Measurements from ENCODE around the gene SNX32. TPM values are rescaled to one million over a fixed set of nuclear protein-coding genes. Genes with fewer than 3 reads are reported as not detected.

Gene SNX32
- total RNA-seq = 1.9 TPM

DNA sequence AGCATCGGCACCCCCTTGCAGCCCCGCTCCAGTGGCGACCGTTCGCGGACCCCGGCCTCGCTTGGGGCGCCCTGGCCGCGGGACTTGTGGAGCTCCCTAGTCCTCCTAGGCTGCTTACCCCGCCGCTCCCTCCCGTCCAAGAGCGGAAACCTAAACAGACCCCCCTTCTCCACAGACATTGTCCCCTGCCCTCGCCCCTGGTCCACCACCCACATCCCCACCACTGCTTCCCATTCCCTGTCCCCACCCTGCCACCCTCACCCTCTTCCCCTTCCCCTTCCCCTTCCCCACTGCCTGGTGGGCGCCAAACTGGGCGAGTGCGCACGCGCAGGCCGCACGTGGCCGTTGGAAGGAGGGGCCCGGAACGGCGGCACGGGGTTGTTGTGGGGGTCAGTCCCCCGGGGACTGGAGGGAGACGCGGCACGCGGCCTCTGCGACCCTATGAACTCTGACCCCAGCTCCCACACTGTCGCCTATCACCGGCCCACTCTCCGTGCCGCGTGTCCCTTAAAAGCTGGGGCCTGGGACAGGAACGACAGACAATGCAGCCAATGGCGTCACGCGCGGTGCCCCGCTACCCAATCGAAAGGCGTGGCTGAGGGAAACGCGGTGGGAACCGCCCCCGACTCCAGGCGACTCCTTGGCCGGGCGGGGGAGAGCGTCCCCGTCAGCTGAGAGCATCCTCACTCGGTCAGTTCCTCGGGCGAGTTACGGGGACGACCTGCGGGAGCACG lies at the start of gene SNX32:
Gene SNX32 (plus strand): TSS at position 667 of the 734 bp plus-strand sequence. CDS start 103 bp downstream, outside the sequence.

GRCh38 chr11:65786786-65787636 lies 46.8 kb upstream of the SNX32 start, which contains the start of gene OVOL1:
TSS of gene OVOL1 (plus strand) at chr11:65787063. CDS start at chr11:65787374, 311 bp downstream.

DNA sequence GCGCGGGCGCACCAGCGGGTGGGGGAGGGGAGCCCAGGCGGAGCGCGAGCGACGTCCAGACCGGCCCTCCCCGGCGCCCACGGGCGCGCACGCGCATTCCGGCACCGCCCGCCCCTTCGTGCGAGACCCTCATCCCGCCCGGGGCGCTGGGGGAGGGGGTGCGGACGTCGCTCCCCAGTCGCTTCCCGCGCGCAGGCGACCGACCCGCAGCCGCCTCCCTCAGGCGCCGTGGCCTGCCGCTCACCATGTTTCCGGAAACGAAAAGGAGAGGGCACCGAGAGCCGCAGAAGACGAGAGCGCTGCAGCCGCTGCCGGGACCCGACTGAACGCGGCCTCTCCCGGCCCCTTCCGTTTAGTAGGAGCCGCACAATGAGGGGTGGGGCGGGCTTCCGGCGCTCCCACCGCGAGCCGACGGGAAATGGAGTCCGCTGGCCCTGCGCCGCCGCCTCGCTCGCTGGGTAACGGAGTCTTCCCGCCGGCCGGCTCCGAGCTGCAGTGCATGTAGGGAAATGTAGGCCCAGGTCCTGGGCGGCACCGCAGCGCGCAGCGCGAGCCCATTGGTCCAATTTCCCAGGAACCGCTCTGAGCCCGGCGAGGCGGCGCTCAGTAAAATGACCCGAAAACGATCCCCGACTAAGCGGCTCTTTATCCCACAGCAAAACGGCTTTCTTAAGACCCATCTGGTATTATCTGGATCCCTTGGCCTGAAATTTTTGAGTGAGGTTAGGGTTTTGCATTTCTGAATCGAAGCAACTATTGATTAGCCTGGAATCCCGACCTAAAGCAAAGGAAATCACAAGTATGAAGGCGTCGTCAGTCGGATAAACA lies 24.3 kb downstream of the SNX32 start, which contains the start of gene CFL1:
Gene CFL1 (minus strand): TSS at position 328 of the 828 bp plus-strand sequence. CDS start 81 bp downstream, at position 247.

DNA sequence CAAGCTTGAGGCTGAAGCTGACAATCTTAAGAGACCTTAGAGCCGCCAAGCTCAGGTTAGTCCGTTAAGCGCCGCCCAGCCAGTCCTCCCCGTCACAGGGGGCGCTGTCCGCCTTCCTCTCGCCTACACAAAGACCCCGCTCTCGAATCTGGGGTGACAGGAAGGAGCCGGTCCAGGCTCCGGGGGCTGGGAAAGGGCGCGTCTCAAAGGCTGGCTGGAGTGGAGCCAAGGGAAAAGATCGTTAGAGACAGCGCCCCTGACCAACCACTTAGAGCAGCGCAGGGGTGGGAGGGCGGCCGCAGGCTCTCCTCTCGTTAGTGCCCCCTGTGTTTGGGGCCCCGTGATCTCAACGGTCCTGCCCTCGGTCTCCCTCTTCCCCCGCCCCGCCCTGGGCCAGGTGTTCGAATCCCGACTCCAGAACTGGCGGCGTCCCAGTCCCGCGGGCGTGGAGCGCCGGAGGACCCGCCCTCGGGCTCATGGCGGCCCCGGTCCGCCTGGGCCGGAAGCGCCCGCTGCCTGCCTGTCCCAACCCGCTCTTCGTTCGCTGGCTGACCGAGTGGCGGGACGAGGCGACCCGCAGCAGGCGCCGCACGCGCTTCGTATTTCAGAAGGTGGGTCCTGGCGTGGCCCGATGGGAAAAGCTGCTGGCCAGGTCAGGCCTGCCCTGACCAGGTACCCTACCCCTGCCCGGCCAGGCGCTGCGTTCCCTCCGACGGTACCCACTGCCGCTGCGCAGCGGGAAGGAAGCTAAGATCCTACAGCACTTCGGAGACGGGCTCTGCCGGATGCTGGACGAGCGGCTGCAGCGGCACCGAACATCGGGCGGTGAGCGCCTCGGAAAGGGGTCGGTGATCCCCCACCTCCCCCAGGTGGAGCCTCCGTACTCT lies 26.8 kb downstream of the SNX32 start, which contains the start of gene MUS81:
Gene MUS81 (plus strand): TSS at position 156 of the 887 bp plus-strand sequence. CDS start 321 bp downstream, at position 477.

GRCh38 chr11:65872586-65873317 lies 39.0 kb downstream of the SNX32 start, which contains the start of gene EFEMP2:
TSS of gene EFEMP2 (minus strand) at chr11:65872800. CDS start at chr11:65872354, 446 bp downstream.

DNA sequence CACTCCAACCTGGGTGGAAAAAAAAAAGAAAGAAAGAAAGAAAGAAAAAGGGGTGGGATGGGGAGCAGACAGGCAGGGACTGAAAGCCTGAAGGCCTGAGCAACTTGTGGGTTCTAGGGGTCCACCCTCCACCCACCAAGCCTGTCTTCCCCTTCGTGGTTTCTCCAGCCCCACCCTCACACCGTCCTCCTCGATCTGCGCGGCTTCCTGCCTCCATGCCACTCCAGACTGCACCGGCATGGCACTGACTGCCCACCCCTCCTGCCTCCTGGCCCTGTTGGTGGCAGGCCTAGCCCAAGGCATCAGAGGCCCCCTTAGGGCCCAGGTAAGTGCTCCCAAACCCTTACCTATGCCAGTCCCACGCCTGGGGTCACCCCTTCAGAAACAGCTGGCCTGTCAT lies 45.9 kb downstream of the SNX32 start, which contains the start of gene CTSW:
Gene CTSW (plus strand): TSS at position 221 of the 400 bp plus-strand sequence. CDS start 18 bp downstream, at position 239.

GRCh38 chr11:65888163-65888814 lies 54.5 kb downstream of the SNX32 start, which contains the start of gene FIBP:
TSS of gene FIBP (minus strand) at chr11:65888471. CDS start at chr11:65888418, 53 bp downstream.

DNA sequence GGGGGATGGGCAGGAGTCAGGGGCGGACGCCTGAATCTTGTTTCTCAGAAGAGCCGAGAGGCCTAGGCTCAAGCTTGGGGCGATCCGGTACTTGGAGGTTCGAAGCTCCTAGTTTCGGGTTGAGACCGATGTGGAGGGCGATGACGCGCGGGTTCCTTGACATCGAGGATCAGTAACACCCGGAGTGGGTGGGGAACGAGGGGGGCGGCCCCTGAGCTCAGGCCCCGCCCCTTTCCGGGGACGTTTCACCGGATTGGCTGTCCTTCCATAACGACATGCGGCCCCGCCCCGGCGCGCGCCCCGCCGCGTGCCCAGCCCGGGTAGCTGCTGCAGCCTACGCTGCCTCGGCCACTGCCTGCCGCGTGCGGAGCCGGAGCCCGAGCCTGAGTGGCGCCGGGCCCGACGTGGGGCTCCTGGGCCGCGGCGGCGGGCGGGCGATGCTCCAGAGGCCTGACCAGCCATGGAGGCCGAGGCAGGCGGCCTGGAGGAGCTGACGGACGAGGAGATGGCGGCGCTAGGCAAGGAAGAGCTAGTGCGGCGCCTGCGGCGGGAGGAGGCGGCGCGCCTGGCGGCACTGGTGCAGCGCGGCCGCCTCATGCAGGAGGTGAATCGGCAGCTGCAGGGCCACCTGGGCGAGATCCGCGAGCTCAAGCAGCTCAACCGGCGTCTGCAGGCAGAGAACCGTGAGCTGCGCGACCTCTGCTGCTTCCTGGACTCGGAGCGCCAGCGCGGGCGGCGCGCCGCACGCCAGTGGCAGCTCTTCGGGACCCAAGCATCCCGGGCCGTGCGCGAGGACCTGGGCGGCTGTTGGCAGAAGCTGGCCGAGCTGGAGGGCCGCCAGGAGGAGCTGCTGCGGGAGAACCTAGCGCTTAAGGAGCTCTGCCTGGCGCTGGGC lies 56.8 kb downstream of the SNX32 start, which contains the start of gene CCDC85B:
Gene CCDC85B (plus strand): TSS at position 350 of the 895 bp plus-strand sequence. CDS start 111 bp downstream, at position 461.

DNA sequence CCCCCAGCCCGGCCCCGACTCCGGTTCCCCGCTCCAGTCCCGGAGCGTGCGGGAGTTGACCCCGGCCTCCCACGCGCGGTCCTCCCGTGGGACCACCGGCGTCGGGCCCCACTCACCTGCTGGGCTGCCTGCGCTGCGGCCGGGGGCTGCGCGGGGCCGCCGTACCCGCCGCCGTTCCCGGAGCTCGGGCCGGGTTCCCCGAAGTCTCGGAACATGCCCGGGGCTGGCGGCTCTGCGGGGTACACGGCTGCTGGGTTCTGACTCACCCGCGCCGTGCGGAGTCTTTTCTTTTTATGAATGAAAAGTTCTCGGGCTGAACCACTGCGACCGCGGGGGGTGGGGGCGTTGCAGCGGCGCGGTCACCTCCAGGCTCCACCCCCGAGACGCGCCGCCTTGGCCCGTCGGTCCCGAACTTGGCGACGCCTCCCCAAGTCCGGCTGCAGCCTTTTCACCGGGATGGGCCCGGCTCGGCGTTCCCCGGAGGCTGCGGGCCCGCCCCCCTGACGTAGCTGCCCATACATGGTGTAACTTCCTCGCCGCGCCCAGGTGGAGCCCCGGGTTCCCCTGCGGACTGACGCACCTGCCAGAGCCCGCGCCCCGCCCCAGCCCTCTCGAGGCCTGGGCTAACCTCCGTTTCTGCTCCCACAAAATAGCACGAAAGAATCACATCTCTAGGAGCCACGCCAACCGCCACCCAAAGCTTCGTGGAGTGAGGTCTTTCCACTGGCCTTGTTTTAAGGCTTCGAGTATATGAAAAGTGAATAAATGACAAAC lies 66.5 kb downstream of the SNX32 start, which contains the start of gene FOSL1:
Gene FOSL1 (minus strand): TSS at position 264 of the 774 bp plus-strand sequence. CDS start 49 bp downstream, at position 215.

Other genes starting within 250 kb of the SNX32 start
- gene KCNK7, start 238.2 kb upstream of the SNX32 start, total RNA-seq = 0.35 TPM
- gene MAP3K11, start 219.7 kb upstream of the SNX32 start, total RNA-seq = 45.9 TPM
- gene PCNX3, start 218.2 kb upstream of the SNX32 start, total RNA-seq = 25.6 TPM
- gene SIPA1, start 195.9 kb upstream of the SNX32 start, total RNA-seq = 35.8 TPM
- gene RELA, start 171.0 kb upstream of the SNX32 start, total RNA-seq = 35.4 TPM
- gene KAT5, start 121.7 kb upstream of the SNX32 start, total RNA-seq = 52.8 TPM
- 35.3 TPM for gene RNASEH2C, start 113.2 kb upstream of the SNX32 start, total RNA-seq
- 11.6 TPM for gene AP5B1, start 53.0 kb upstream of the SNX32 start, total RNA-seq
- gene OVOL1, start 46.9 kb upstream of the SNX32 start, total RNA-seq = 15.0 TPM
- gene CFL1, start 24.2 kb downstream of the SNX32 start, total RNA-seq = 360 TPM
- 53.4 TPM for gene MUS81, start 26.5 kb downstream of the SNX32 start, total RNA-seq
- 104 TPM for gene EFEMP2, start 38.8 kb downstream of the SNX32 start, total RNA-seq
- gene CTSW, start 45.9 kb downstream of the SNX32 start, total RNA-seq = 1.4 TPM
- gene FIBP, start 54.5 kb downstream of the SNX32 start, total RNA-seq = 119 TPM
- gene CCDC85B, start 56.7 kb downstream of the SNX32 start, total RNA-seq = 20.8 TPM
- gene FOSL1, start 66.4 kb downstream of the SNX32 start, total RNA-seq = not detected
- 29.8 TPM for gene C11orf68, start 85.1 kb downstream of the SNX32 start, total RNA-seq
- gene DRAP1, start 85.5 kb downstream of the SNX32 start, total RNA-seq = 55.9 TPM
- not detected for gene TSGA10IP, start 111.5 kb downstream of the SNX32 start, total RNA-seq
- gene SART1, start 127.8 kb downstream of the SNX32 start, total RNA-seq = 60.9 TPM
- 23.2 TPM for gene EIF1AD, start 168.2 kb downstream of the SNX32 start, total RNA-seq
- gene BANF1, start 168.5 kb downstream of the SNX32 start, total RNA-seq = 37.6 TPM
- gene CST6, start 178.0 kb downstream of the SNX32 start, total RNA-seq = not detected
- gene CATSPER1, start 192.5 kb downstream of the SNX32 start, total RNA-seq = not detected
- gene GAL3ST3, start 215.2 kb downstream of the SNX32 start, total RNA-seq = 12.8 TPM
- gene SF3B2, start 218.4 kb downstream of the SNX32 start, total RNA-seq = 110 TPM
- gene PACS1, start 236.3 kb downstream of the SNX32 start, total RNA-seq = 53.9 TPM

Measured in metanephros (tissue), 1 donor.